ENCODE measurements around the gene ZYG11B. TPM values are rescaled to one million over a fixed set of nuclear protein-coding genes. Genes with fewer than 3 reads are reported as not detected.
"Not testable (repeated sequence)": the region's sequence is repeated elsewhere in the genome, so short reads cannot be mapped to it uniquely, and the experiment has no call there.

The ZYG11B gene
- total RNA-seq, 4 donors from 2014 or later: 48.3 to 67.2 (median 59.7) TPM

- ATAC-seq: no peak
- no peak overlapping the region for H3K27ac ChIP-seq
- no peak for TF ChIP-seq POLR2A (IDR thresholded peaks at IDR 0.05)
- no peak for TF ChIP-seq CTCF (IDR thresholded peaks at IDR 0.05)
- TF ChIP-seq POLR2AphosphoS5 (IDR thresholded peaks at IDR 0.05): no peak
- no peak for TF ChIP-seq EP300 (IDR thresholded peaks at IDR 0.05)
- H3K9me3 ChIP-seq: no peaks in the 10 kb centered on the region
- H3K27me3 ChIP-seq: no peaks in the 10 kb centered on the region
- H3K4me1 ChIP-seq: no peaks in the 10 kb centered on the region
- WGBS, 2 donors (ENCODE audit: low coverage in 1 of 2): 91% methylated on average over 4 to 5 of the region's 5 CpGs
- H3K4me3 ChIP-seq: no peak overlapping the region
- peaks cover 0 to 53% of the 10 kb centered on the region in 2 donors for H3K36me3 ChIP-seq
These were observed 39.4 kb upstream of the ZYG11B start for GRCh38 chr1:52686830-52687229.

- ATAC-seq: no peak
- WGBS, 2 donors (ENCODE audit: low coverage in 1 of 2): 95 to 100% methylated on average over 3 of the region's 3 CpGs
- Histone ChIP-seq H3K36me3 (peaks cover 0 to 62% of the 10 kb centered on the region in 2 donors), H3K4me1 (peaks cover 0 to 1% (median 0%) of the 10 kb centered on the region in 3 donors), H3K4me3 (no peak overlapping the region), H3K27me3 (no peaks in the 10 kb centered on the region), H3K27ac (no peak overlapping the region), H3K9me3 (no peaks in the 10 kb centered on the region)
- TF ChIP-seq POLR2AphosphoS5 (IDR thresholded peaks at IDR 0.05) (no peak), EP300 (IDR thresholded peaks at IDR 0.05) (no peak), POLR2A (IDR thresholded peaks at IDR 0.05) (no peak), CTCF (IDR thresholded peaks at IDR 0.05) (no peak)
These were observed 34.4 kb upstream of the ZYG11B start for GRCh38 chr1:52691821-52692220.

- TF ChIP-seq POLR2A (IDR thresholded peaks at IDR 0.05) (no peak), CTCF (IDR thresholded peaks at IDR 0.05) (no peak), POLR2AphosphoS5 (IDR thresholded peaks at IDR 0.05) (no peak), EP300 (IDR thresholded peaks at IDR 0.05) (no peak)
- Histone ChIP-seq H3K36me3 (peaks cover 0 to 53% of the 10 kb centered on the region in 2 donors), H3K4me3 (no peak overlapping the region), H3K27me3 (no peaks in the 10 kb centered on the region), H3K27ac (no peak overlapping the region), H3K9me3 (no peaks in the 10 kb centered on the region), H3K4me1 (peaks cover 0 to 10% (median 0%) of the 10 kb centered on the region in 3 donors)
- ATAC-seq: no peak
- whole genome bisulfite sequencing, 2 donors (ENCODE audit: low coverage in 1 of 2): 87% methylated on average over 4 of the region's 4 CpGs; no CpG with 5 or more reads in 1 of the 2 donors
These were observed 33.6 kb upstream of the ZYG11B start for GRCh38 chr1:52692697-52693096.

GRCh38 chr1:52693351-52693750 lies 32.9 kb upstream of the ZYG11B start:
- Histone ChIP-seq H3K4me1 (peaks cover 0 to 14% (median 0%) of the 10 kb centered on the region in 3 donors), H3K36me3 (peaks cover 0 to 46% of the 10 kb centered on the region in 2 donors)
- WGBS, 2 donors (ENCODE audit: low coverage in 1 of 2): 95 to 98% methylated on average over 6 to 8 of the region's 10 CpGs
- not testable (repeated sequence) for ATAC-seq, H3K27ac ChIP-seq, H3K27me3 ChIP-seq, H3K9me3 ChIP-seq, H3K4me3 ChIP-seq

GRCh38 chr1:52693843-52694242 lies 32.4 kb upstream of the ZYG11B start:
- no peak for TF ChIP-seq EP300 (IDR thresholded peaks at IDR 0.05)
- TF ChIP-seq POLR2A (IDR thresholded peaks at IDR 0.05): no peak
- no peak for TF ChIP-seq CTCF (IDR thresholded peaks at IDR 0.05)
- TF ChIP-seq POLR2AphosphoS5 (IDR thresholded peaks at IDR 0.05): no peak
- Histone ChIP-seq H3K9me3 (no peaks in the 10 kb centered on the region), H3K4me3 (no peak overlapping the region), H3K27me3 (no peaks in the 10 kb centered on the region), H3K27ac (no peak overlapping the region), H3K4me1 (peaks cover 0 to 18% (median 0%) of the 10 kb centered on the region in 3 donors), H3K36me3 (peaks cover 0 to 42% of the 10 kb centered on the region in 2 donors)
- WGBS, 2 donors (ENCODE audit: low coverage in 1 of 2): 100% methylated on average over 1 of the region's 1 CpG; no CpG with 5 or more reads in 1 of the 2 donors
- ATAC-seq: no peak

All from gastroesophageal sphincter (tissue), 4 donors.